Cortex of kidney (tissue), 1 donor: ENCODE data around the gene WWC1.
A peak's percentile ranks its signal among the peaks of the same experiment; 100 is the strongest.

ENCODE experiments used
- DNase-seq: peaks from one replicate; lab custom pipeline; 2025; lab: John Stamatoyannopoulos, UW

Gene WWC1

DNA sequence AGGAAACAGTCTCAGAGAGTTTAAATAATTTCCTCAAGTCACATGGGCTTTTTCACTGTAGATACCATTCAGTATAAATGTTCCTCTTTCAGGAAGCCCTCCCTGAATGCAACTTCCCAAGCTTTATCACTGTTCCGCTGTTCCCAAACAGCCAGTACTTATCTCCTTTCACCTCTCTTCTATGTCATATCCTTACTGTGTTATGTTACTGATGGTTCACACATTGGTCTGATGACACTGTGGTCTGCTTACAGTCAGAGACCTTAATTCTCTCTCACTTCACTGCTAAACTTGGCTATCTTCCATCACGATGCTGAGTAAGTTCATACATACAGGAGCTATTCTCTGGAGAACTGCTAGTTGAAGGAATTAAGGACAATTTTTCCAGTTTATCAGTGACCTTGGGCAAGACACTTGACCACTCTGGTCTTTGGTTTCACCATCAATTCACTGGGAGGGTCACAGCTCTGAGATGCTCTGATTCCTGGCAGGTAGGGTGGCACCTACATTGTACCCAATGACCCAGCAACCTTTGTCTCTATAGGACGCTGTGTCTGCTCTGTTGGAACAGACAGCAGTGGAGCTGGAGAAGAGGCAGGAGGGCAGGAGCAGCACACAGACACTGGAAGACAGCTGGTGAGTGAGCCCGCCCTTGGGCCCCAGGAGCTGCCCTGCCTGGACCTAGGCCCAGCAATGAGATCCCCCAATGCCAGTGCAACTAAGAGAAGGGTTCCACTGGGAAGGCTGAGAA is 152.7 kb downstream of the WWC1 start:
- DNase-seq: no peak

DNA sequence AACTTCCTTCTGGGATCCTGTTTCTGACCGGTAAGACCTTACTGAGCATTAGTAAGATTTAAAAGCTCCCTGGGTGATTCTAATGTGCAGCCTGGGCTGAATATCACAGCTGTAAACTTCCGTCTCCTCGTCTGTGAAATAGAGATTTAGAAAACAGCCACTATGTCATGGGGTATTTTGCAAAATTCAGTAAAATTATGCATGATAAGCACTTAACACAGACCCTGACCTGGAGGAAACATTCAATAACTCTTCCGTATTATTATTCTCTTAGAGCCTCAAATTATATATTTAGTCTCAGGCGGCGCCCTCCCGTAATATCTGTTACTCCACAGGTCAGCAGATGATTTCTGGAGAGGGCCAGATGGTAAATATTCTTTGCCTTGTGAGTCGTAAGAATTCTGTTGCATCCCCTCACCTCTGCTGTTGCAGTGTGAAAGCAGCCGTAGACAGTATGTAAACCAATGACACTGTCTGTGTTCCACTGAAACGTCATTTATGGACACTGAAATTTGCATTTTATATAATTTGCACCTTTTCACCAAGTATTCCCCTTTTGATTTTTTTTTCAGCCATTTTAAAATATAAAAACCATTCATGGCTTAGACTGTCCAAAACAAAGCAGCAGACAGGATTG is 155.7 kb downstream of the WWC1 start:
- no peak for DNase-seq

DNA sequence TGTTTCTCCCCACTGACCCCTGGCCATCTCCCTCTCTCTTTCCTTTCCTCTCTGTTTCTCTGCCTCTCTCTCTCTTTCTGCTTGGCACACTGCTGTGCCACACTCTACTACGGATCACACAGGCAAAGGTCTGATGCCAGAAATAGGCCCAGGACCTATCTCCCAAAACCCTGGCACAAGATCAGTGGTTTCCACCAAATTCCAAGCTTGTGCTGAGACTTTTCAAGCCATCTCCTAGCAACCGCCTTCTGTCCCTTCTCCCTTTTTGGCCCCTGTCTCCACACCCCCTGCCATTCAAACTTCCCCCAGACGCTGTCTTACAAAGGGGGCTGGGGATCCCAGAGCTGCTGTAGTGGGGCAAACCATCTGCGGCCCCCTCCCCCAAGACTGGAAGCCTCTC is 156.4 kb downstream of the WWC1 start:
- no peak for DNase-seq

DNA sequence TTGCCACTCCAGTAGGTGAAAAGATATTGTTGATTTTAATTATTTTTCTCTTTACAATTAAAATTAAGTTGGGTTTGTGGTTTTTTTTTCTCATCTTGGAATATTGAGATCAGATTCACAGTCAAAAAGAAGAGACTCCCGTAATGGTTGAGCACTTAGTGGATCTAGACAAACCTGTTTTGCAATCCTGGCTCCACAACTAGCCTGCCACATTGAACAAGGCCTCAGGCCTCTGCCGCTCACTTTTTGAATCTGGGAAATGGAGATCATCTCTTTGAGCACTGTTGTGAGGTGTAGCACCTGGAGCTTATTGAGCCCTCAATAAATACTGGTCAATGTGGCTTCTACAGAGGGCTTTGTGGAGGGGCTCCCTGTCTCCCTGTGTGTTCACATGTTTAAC is 157.7 kb downstream of the WWC1 start:
- no peak for DNase-seq

DNA sequence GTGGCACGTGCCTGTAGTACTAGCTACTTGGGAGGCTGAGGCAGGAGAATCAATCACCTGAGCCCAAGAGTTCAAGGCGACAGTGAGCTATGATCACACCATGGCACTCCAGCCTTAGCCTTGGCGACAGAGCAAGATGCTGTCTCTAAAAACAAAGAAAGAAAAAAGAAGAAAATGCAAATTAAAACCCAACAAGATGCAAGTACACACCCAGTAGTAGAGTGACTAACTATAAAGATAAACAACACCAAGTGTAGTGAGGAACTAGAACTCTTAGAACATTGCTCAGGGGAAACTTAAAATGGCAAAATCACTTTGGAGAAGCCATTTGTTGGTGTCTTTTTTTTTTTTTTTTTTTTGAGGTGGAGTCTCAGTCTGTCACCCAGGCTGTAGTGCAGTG is 160.1 kb downstream of the WWC1 start:
- no peak for DNase-seq

DNA sequence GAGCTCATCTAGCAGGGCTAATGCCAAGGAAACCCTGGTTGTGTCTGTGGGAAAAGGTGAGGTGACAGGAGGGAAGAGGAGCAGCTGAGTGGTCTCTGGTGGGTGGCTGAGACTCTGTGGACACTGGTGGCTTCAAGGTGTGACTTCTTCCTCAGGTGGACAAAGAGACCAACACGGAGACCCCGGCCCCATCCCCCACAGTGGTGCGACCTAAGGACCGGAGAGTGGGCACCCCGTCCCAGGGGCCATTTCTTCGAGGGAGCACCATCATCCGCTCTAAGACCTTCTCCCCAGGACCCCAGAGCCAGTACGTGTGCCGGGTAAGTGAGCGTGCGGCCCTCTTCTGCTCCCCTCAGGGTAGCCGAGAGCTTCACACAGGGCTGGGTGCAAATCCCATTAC is 163.8 kb downstream of the WWC1 start:
- no peak for DNase-seq

DNA sequence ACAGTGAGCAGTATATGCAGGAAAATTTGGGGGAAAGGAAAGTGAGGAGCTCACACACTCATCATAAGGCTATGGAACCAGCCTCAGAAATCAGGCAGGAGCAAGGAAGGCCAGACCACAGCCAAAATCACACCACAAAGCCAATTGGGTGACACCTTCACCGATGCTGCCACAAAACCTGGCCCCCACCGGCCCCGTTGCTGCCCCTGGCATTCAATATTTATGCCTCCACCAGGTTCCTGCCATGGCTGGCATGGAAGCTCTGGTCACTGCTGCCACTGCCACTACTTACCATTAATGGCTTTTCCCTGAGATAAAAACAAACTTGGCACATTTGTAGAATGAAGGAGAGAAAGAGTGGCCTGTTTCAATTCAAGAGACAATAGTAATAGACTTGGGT is 166.1 kb downstream of the WWC1 start:
- DNase-seq: no peak

DNA sequence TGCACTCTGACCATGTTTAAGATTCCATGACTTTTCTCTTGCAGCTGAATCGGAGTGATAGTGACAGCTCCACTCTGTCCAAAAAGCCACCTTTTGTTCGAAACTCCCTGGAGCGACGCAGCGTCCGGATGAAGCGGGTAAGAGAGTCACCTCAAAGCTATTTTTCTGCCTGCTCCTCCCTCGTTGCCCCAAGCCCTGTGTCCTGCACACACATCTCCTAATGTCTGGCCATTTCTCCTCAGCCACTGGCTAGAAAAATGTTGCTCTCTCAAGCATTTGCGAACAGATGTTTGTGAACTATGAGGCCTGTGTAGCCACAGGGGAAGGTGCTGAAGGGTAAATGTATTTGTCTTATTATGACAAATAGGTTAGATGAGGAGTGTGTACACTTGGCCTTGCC is 169.2 kb downstream of the WWC1 start:
- no peak for DNase-seq

DNA sequence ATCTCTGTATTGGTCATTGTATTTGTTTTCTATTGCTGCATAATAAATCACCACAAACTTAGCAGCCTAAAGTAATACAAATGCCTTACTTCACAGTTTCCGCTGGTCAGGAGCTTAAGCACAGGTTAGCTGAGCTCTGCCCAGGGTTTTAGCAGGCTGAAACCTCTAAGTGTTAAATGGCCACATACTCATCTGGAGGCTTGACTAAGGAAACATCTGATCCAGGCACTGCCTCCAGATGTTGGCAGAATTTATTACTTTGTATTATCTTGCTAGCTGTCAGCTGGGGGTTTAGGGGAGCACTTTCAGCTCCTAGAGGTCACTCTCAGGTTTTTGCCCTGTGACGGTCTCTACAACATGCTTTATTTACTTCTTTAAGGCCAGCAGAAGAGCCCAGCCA is 171.6 kb downstream of the WWC1 start:
- DNase-seq: no peak

DNA sequence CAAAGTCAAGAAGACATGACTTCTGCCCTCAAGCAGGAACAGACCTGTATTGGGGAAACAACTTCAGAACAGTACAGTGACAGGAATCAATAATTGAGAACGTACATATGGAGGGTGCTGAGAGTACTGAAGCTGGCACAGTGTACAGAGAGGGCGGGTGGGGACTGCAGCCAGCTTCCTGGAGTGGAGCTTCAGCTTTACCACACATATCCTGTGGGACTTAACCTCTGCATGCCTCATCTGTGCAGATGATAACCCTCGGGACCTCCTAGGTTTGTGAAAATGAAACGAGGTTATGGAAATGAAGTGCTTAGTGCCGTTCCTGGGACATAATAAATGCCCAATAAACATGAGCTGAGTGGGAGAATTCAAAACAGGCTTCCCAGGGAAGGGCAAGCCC is 172.8 kb downstream of the WWC1 start:
- DNase-seq: no peak

DNA sequence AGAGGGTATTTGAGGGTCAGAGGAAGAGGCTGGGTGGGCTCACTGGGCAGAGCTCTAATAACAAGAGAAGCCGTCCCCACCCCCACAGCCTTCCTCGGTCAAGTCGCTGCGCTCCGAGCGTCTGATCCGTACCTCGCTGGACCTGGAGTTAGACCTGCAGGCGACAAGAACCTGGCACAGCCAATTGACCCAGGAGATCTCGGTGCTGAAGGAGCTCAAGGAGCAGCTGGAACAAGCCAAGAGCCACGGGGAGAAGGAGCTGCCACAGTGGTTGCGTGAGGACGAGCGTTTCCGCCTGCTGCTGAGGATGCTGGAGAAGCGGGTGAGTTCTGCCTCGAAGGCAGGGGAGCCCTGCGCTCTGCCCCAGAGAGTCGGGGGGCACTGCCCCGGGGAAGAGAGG is 173.2 kb downstream of the WWC1 start:
- DNase-seq: no peak

DNA sequence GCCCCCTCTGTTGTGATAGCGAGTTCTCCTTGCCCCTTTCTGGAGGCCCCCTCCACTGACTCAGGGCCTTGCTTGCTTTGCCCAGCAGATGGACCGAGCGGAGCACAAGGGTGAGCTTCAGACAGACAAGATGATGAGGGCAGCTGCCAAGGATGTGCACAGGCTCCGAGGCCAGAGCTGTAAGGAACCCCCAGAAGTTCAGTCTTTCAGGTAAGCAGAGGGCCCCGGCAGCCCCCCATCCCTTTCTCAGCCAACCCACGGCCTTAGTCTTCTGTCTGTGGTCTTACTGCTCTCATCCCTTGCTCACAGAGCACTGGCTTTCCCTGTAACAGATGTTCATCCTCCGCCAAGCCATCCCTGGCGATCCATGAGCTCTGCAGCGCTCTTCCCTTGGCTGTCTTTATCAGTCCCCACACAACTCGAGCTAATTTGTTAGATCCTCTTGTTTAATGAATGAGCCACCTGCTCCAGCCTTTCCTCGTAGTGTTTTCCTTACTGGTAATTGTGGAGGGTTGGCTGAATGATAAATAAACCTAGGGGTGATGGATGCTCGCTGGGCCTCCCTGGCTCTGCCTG is 176.4 kb downstream of the WWC1 start:
- DNase-seq: no peak

DNA sequence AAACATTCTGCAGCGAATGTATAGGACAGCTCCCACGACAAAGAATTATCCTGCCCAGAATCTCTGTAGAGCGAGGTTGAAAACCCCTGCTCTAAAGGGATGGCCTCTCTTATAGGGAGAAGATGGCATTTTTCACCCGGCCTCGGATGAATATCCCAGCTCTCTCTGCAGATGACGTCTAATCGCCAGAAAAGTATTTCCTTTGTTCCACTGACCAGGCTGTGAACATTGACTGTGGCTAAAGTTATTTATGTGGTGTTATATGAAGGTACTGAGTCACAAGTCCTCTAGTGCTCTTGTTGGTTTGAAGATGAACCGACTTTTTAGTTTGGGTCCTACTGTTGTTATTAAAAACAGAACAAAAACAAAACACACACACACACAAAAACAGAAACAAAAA is 177.4 kb downstream of the WWC1 start:
- no peak for DNase-seq

DNA sequence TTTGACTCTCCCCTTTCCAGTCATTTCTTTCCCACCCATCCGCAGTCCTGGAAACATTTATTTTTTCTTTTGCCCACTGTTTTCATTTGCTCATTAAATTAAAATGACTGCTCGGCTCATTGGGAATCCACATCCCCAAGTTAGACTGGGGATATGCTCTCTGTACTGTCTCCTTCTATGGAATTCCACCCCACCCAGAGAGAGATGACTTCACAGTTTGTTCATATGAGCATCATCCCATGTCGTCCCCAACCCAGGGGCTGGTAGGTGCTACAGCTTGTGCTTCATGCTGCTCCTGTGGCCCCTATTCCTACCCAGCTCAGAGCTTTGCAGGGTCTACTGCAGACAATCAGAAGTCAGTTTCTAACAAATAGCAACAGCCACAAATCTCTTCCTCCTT is 178.4 kb downstream of the WWC1 start:
- DNase-seq: no peak

DNA sequence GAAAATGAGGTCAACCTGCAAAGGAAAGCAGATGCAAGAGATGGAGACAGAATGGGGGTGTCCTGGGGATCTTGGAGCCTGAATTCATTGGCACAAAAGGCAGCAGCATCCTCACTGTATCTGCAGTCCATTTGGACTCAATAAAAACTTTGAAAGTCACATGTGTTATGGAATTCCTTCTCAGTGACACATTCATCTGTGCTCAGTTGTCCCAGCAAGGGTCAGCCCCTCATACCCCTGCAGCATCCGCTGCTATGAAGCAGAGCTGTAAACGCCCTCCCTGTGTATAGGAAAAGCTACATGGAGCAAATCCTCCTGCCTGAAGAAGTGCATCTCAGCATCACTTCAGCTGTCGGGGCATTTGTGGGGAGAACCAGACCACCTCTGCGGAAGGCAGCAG is 180.3 kb downstream of the WWC1 start:
- DNase-seq: no peak

DNA sequence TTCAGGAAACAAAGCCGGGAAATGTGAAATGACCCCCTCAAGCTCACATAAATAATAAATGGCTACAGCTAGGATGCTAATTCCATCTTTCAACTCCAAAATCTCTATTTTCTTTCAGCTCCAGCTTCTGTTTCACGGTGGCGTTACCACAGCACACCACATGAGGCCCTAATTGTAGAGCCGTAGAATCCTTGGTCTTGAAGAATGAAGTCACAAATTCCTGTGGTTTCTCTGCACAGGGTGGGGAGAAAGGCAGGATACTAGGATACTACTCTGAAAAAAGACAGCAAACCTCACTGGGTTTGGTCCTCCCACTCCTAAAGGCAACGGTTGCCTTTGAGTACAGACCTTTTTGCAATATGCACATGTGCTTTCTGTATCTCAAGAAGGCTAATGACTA is 180.9 kb downstream of the WWC1 start:
- no peak for DNase-seq

DNA sequence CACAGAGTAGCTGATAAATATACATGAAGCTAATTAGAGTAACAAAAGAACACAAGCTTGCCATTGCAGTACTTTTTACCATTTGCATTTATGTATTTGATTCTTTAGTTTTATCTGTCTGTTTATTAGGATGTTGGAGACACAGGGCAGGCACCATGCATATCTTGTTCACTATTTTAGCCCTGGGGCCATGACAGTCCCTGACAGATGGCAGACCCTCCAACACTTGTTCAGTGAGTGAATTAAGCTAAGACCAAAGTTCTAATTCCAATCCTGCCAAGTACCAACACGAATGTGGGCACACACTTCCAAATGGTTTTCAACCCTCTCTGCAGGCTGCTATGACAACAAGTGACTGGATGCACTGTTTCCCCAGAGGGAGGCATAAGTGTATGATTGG is 182.9 kb downstream of the WWC1 start:
- no peak for DNase-seq

DNA sequence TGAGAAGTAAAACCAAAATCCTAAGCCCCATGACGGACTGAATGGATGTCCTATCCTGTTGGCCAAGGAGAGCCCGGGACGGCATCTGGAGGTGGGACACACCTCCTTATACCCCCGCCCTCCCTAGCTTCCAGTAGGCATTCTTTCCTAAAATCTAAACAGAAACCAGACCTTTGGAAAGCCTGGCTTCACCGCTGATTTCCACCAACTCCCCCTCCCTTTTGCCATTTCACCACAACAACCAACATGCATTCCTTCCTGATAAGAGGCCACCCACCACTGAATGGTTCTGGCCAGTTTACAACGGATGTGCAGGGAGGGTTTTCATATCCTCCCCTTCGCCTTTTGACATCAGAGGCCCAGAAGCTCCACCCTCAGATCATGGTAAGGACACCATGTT is 185.6 kb downstream of the WWC1 start:
- no peak for DNase-seq

DNA sequence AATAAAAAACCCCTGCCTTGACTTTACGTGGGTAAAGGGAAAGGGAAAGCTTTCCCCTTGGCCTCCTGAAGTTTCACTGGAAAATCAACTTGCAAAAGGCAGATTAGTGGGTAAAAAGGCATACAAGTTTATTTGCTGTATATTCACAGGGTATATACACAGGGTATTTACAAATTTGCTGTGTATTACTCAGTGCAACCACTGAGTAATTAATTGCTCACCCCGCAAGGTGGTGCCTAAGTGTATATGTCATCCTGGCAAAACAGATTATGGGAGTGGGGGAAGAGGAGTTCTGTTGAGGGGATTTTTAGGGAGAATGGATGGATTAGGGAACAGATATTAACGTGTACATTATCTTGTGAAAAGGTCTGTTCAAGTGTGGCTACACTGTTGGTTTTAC is 187.7 kb downstream of the WWC1 start:
- no peak for DNase-seq

DNA sequence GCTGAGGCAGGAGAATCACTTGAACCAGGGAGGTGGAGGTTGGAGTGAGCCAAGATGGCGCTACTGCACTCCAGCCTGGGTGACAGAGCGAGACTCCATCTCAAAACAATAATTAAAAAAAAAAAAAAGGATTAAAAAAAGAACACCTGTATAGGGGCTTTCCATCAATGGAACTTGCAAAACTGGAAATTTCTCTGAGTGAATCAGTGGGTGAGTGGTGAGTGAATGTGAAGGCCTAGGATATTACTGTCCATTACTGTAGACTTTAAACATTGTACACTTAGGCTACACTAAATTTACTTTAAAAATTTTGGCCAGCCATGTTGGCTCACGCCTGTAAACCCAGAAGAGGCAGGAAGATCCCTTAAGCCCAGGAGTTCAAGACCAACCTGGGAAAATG is 189.2 kb downstream of the WWC1 start:
- DNase-seq: no peak

DNA sequence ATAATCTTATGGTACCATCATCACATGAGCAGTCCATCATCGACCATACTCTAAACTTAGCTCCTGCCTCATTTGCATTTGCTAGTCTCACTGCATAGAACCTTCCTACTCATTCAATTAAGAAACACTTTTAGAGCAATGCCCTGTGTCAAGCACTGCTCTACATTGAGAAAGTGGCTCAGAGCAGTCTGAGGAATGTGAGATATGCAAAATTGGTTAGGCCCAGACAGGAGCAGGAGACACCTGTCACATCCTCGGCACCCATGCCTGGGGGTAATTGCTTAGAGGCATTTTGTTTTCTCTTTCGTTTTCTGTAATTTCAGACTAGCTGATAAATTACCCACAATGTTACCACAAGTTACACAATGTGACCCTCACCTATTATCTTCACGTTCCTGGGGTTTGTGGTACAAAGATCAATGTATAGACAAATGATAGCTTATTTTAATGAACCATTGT is 189.9 kb downstream of the WWC1 start:
- no peak for DNase-seq

DNA sequence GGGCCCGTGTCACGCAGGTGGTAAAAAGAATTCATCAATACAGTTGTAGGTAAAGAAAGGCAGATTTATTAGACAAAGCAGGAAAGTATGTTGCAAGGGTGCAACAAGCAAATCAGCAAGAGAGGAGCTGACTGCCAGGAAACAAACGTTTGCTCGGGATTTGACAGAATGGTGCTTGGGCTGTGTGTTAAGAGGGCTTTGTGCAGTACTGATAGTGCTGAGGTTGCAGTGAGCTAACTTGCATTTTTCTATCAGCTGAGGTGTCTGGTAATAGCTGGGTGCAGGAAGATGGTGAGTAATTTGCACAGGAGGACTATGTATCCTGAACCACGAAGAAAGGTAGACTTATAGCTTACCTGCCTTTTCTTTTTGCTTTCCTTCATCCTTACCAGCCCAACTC is 190.9 kb downstream of the WWC1 start:
- DNase-seq: no peak

DNA sequence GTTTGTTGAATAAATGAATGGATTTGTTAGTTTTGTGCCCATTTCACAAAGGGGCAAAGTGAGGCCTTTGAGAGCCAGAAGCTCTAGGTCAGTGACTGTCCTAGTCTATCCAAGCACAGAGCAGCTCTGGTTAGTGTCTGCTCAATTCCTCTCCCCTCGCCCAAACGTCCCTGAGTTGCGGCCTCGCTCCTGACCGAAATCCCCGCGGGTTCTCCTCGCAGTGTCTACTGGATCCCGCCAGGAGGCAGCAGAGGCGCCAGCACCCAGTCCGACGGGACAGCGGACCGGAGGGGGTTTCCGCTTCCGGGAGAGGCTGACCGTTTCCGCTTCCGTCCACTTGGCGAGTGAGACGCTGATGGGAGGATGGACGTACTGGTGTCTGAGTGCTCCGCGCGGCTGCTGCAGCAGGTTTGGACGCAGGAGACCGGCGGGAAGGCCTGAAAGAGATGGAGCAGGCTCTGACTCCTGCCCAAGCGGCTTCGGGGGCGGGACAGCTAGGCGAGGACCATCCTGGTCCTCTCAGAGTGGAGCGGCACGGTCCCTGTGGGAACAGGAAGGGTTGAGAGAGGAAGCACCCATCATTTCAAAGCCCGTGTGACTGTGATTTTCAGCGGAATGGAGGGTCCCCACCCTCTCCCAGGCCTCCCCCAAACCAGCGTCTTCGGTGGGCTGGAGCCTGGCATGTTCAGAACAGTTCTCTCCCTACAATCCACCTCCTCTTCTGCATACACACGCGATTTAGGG is 194.9 kb downstream of the WWC1 start, which contains the start of gene RARS1:
RARS1 (plus strand) TSS at position 336 of the 744 bp plus-strand sequence; CDS start at position 364, 28 bp downstream.
- peak; percentile 60 for DNase-seq
